HCT116 (cell line): ENCODE data around the gene VWA3B. TPM values are rescaled to one million over a fixed set of nuclear protein-coding genes. Genes with fewer than 3 reads are reported as not detected.

Source experiments
- ATAC-seq: fragments of 200-7000 bp; cut with Tn5 transposase; 2 replicates; pipeline ENCODE4 v1.9.1; 2020; ENCODE audit warnings: mild to moderate bottlenecking, moderate library complexity
- BruUV-seq: library from RNA; stranded (reverse); fragments of 400-500 nt; replicated peaks from 2 replicates; lab custom pipeline; 2021; lab: Mats Ljungman, UMichigan
- CTCF ChIA-PET: fragments of 300-600 bp; sonication (Branson Sonifier 250); formaldehyde crosslinking; loops from one replicate; lab custom pipeline; 2021; ENCODE audit warnings: antibody characterized with exemption; lab: Charles Lee
- POLR2A ChIA-PET: fragments of 300-600, 350-600 bp; sonication (Branson Sonifier 250); formaldehyde crosslinking; loops from one replicate; lab custom pipeline; 2021; ENCODE audit warnings: antibody characterized with exemption; lab: Charles Lee
- RAD21 ChIA-PET, 2 experiments: fragments of 300-600 bp; sonication (Branson Sonifier 250); formaldehyde crosslinking; loops; one replicate each; lab custom pipeline; 2023; ENCODE audit warnings: low total read pairs in 2 of 2; ENCODE audit not compliant: uncharacterized antibody in 2 of 2, unreplicated experiment in 2 of 2, low non-redundant PET in 1 of 2; lab: Charles Lee
- DNase-seq: peaks from one replicate; pipeline ENCODE4 v3.0.0-alpha.2; 2010; ENCODE audit warnings: low read depth, low spot score
- H2AFZ ChIP-seq: fragments of 200-600 bp; shearing (Covaris generic), sonication (generic); 2 replicates; pipeline ENCODE4 v1.6.1; 2017; ENCODE audit warnings: low read depth, mixed run types, mixed read lengths, antibody characterized with exemption, low read length; ENCODE audit not compliant: poor library complexity, severe bottlenecking
- H3K27ac ChIP-seq: 2 replicates; pipeline ENCODE4 v1.5.1; 2012; ENCODE audit warnings: low read depth, low read length
- H3K27me3 ChIP-seq: fragments of 200-600 bp; sonication (generic); 2 replicates; pipeline ENCODE4 v1.6.1; 2016; ENCODE audit warnings: mixed run types, low read length, mixed read lengths; ENCODE audit not compliant: insufficient read depth
- H3K36me3 ChIP-seq, 2 experiments: fragments of 200-500 bp in 1 of 2; fragments of 200-600 bp in 1 of 2; sonication (Bioruptor generic) in 1 of 2; sonication (generic) in 1 of 2; 2 replicates each; pipeline versions ENCODE4 v1.5.1 to v1.6.1; 2014 to 2016; ENCODE audit warnings: low read length in 2 of 2, inconsistent platforms in 1 of 2, mixed read lengths in 1 of 2, mixed run types in 1 of 2; ENCODE audit not compliant: insufficient read depth in 2 of 2, control insufficient read depth in 1 of 2
- H3K4me1 ChIP-seq, 2 experiments: fragments of 200-600 bp in 1 of 2; sonication (generic) in 1 of 2; 2 replicates each; pipeline versions ENCODE4 v1.5.1 to v1.6.1; 2012 to 2017; ENCODE audit warnings: low read length in 2 of 2, inconsistent platforms in 1 of 2, mild to moderate bottlenecking in 1 of 2, mixed read lengths in 1 of 2, mixed run types in 1 of 2, moderate library complexity in 1 of 2; ENCODE audit not compliant: insufficient read depth in 2 of 2, control insufficient read depth in 1 of 2
- H3K4me2 ChIP-seq: fragments of 200-600 bp; sonication (generic); 2 replicates; pipeline ENCODE4 v1.6.1; 2017; ENCODE audit warnings: mixed run types, low read length, mixed read lengths
- H3K4me3 ChIP-seq, 2 experiments: fragments of 200-600 bp in 1 of 2; sonication (generic) in 1 of 2; replicated peaks in 1 of 2; 2 replicates each; pipeline ENCODE4 v1.5.1; 2011 to 2016; ENCODE audit warnings: low read length in 2 of 2, control low read depth in 1 of 2, low read depth in 1 of 2, mild to moderate bottlenecking in 1 of 2, mixed read lengths in 1 of 2, mixed run types in 1 of 2
- H3K79me2 ChIP-seq: fragments of 200-600 bp; sonication (generic); 2 replicates; pipeline ENCODE4 v1.6.1; 2017; ENCODE audit warnings: mild to moderate bottlenecking, mixed run types, low read length, moderate library complexity, mixed read lengths; ENCODE audit not compliant: insufficient read depth
- H3K9ac ChIP-seq: fragments of 200-600 bp; sonication (generic); 2 replicates; pipeline ENCODE4 v1.6.1; 2016; ENCODE audit warnings: low read length, mixed read lengths
- H3K9me2 ChIP-seq: fragments of 200-600 bp; sonication (generic), shearing (Covaris generic); 2 replicates; pipeline ENCODE4 v1.6.1; 2017; ENCODE audit warnings: mixed run types, mild to moderate bottlenecking, moderate library complexity; ENCODE audit not compliant: insufficient read depth
- H3K9me3 ChIP-seq, 2 experiments: fragments of 200-500 bp in 1 of 2; fragments of 200-600 bp in 1 of 2; sonication (Bioruptor generic) in 1 of 2; sonication (generic) in 1 of 2; 2 replicates each; pipeline ENCODE4 v1.6.1; 2014 to 2017; ENCODE audit warnings: low read length in 2 of 2, mixed read lengths in 2 of 2, inconsistent platforms in 1 of 2, low read depth in 1 of 2, mild to moderate bottlenecking in 1 of 2, mixed run types in 1 of 2, moderate library complexity in 1 of 2; ENCODE audit not compliant: control insufficient read depth in 1 of 2, insufficient read depth in 1 of 2
- H4K20me1 ChIP-seq: fragments of 200-600 bp; sonication (generic), shearing (Covaris generic); 2 replicates; pipeline ENCODE4 v1.6.1; 2017; ENCODE audit warnings: mixed run types, mild to moderate bottlenecking, moderate library complexity; ENCODE audit not compliant: insufficient read depth
- CBX3 ChIP-seq: IDR thresholded peaks from 2 replicates; pipeline ENCODE4 v1.6.1; 2012; ENCODE audit warnings: low read depth
- CEBPB ChIP-seq: IDR thresholded peaks from 2 replicates; pipeline ENCODE4 v1.6.1; 2012; ENCODE audit warnings: low read depth
- ELF1 ChIP-seq: IDR thresholded peaks from 2 replicates; pipeline ENCODE4 v1.6.1; 2012; ENCODE audit warnings: low read depth, borderline replicate concordance
- EZH2 ChIP-seq: fragments of 200-600 bp; sonication (generic); IDR thresholded peaks from 2 replicates; pipeline ENCODE4 v1.6.1; 2017; ENCODE audit warnings: antibody characterized with exemption, mixed run types
- EZH2phosphoT487 ChIP-seq: fragments of 200-600 bp; IDR thresholded peaks from 2 replicates; pipeline ENCODE4 v1.6.1; 2018; ENCODE audit warnings: antibody characterized with exemption, borderline replicate concordance
- JUND ChIP-seq: IDR thresholded peaks from 2 replicates; pipeline ENCODE4 v1.6.1; 2012
- MAX ChIP-seq: IDR thresholded peaks from 2 replicates; pipeline ENCODE4 v1.6.1; 2012
- POLR2A ChIP-seq: IDR thresholded peaks from 2 replicates; pipeline ENCODE4 v1.7.0; 2011; ENCODE audit warnings: borderline replicate concordance; ENCODE audit not compliant: insufficient read depth, insufficient read length; ENCODE audit errors: extremely low read depth
- POLR2AphosphoS5 ChIP-seq: IDR thresholded peaks from 2 replicates; pipeline ENCODE4 v1.6.1; 2011; ENCODE audit warnings: mild to moderate bottlenecking, low read depth, low read length, moderate library complexity
- RAD21 ChIP-seq: IDR thresholded peaks from 2 replicates; pipeline ENCODE4 v1.6.1; 2012; ENCODE audit warnings: low read depth, mild to moderate bottlenecking
- SRF ChIP-seq: IDR thresholded peaks from 2 replicates; pipeline ENCODE4 v1.6.1; 2012; ENCODE audit warnings: low read depth
- TCF7L2 ChIP-seq: IDR thresholded peaks from 2 replicates; pipeline ENCODE4 v1.7.0; 2011; ENCODE audit warnings: borderline replicate concordance, inconsistent platforms; ENCODE audit not compliant: insufficient read depth, insufficient read length; ENCODE audit errors: extremely low read depth
- ZFX ChIP-seq: fragments of 450-650 bp; IDR thresholded peaks from 2 replicates; pipeline ENCODE4 v1.6.1; 2017
- intact Hi-C: fragments of 100-400 bp; cut with micrococcal nuclease; formaldehyde crosslinking; loops from 2 replicates; pipeline ENCODE4 v1.10.0; 2022
- total RNA-seq: library from RNA; stranded (reverse); gene quantifications from one replicate; pipeline ENCODE4 v1.2.1, GENCODE V29; 2021; ENCODE audit not compliant: unreplicated experiment
- TF ChIP-seq, protein P1 (sequence below): IDR thresholded peaks from 2 replicates; pipeline ENCODE4 v1.6.1; 2012; ENCODE audit warnings: low read depth
- TF ChIP-seq, protein P2 (sequence below): IDR thresholded peaks from 2 replicates; pipeline ENCODE4 v1.6.1; 2011; ENCODE audit warnings: mild to moderate bottlenecking, low read length, moderate library complexity; ENCODE audit not compliant: insufficient replicate concordance; ENCODE audit errors: extremely low read depth

VWA3B gene
- total RNA-seq, 1 experiment from 2014 or later = 0.47 TPM

DNA sequence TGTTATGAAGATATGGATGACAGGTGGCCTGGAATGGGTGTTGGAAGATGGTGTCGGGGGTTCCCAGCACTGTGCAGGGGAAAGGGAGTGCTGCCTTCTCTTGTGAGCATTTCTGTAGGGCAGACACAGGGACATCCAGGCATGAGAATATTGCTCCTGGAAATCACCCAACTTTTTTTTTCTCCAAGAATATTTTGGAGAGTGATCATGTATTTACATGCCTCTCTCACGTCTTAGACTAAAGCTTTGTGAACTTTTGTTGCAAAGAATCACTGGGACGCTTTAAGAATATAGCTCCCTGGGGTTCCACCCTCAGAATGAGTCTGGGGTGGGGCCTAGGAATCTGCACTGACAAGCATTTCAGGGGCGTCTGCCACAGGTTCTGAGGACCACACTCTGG lies 68.7 kb downstream of the VWA3B start:
- DNase-seq = no peak
- Histone ChIP-seq H4K20me1 (no peaks in the 10 kb centered on the region), H3K27ac (no peak overlapping the region), H3K9me2 (no peaks in the 10 kb centered on the region), H2AFZ (no peak overlapping the region), H3K4me2 (no peak overlapping the region), H3K9me3 (no peaks in the 10 kb centered on the region), H3K27me3 (no peaks in the 10 kb centered on the region), H3K9ac (no peak overlapping the region), H3K4me3 (no peak overlapping the region), H3K4me1 (no peaks in the 10 kb centered on the region), H3K36me3 (no peaks in the 10 kb centered on the region), H3K79me2 (no peaks in the 10 kb centered on the region)
- ChIA-PET RAD21 (no interaction called here), CTCF (no interaction called here), POLR2A (no interaction called here)
- no peak for ATAC-seq
- TF ChIP-seq ZFX (no peak), ELF1 (no peak), SRF (no peak), POLR2A (no peak)
- BruUV-seq = no TSS peak
- intact Hi-C loops = no loop called here

DNA sequence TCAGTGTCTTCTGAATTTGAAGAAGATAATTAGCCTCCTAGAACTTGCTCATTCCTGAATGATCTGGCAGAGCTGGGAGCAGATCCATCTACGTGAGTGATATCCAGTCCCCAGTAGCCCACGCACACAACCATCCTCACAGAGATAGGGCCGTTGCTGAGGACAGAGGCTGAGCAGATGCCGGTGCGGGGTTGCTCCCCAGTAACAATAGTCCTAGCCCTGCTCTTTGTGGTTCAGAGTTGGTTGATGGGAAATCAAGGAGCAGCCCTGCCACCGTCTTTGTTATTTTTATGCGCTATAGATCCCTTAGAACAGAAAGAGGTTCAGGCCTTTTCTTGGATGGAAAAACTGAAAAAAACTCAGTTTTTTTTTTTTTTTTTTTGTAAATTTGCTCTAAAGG lies 69.3 kb downstream of the VWA3B start:
- no peaks in the 10 kb centered on the region for H3K79me2 ChIP-seq
- H3K4me1 ChIP-seq = no peaks in the 10 kb centered on the region
- no peak overlapping the region for H2AFZ ChIP-seq
- ChIA-PET POLR2A (no interaction called here), RAD21 (no interaction called here), CTCF (no interaction called here)
- H4K20me1 ChIP-seq = no peaks in the 10 kb centered on the region
- no peaks in the 10 kb centered on the region for H3K9me2 ChIP-seq
- H3K9ac ChIP-seq = no peak overlapping the region
- H3K27me3 ChIP-seq = no peaks in the 10 kb centered on the region
- no TSS peak for BruUV-seq
- ATAC-seq = no peak
- H3K4me2 ChIP-seq = no peak overlapping the region
- intact Hi-C loops = no loop called here
- no peaks in the 10 kb centered on the region for H3K9me3 ChIP-seq
- H3K27ac ChIP-seq = no peak overlapping the region
- no peak for DNase-seq
- no peak overlapping the region for H3K4me3 ChIP-seq
- H3K36me3 ChIP-seq = no peaks in the 10 kb centered on the region
- TF ChIP-seq EZH2 (no peak), RAD21 (no peak), EZH2phosphoT487 (no peak), CEBPB (no peak), POLR2AphosphoS5 (no peak), POLR2A (no peak), CBX3 (no peak), JUND (no peak), TCF7L2 (no peak), MAX (no peak)
- TF ChIP-seq, protein P1, sequence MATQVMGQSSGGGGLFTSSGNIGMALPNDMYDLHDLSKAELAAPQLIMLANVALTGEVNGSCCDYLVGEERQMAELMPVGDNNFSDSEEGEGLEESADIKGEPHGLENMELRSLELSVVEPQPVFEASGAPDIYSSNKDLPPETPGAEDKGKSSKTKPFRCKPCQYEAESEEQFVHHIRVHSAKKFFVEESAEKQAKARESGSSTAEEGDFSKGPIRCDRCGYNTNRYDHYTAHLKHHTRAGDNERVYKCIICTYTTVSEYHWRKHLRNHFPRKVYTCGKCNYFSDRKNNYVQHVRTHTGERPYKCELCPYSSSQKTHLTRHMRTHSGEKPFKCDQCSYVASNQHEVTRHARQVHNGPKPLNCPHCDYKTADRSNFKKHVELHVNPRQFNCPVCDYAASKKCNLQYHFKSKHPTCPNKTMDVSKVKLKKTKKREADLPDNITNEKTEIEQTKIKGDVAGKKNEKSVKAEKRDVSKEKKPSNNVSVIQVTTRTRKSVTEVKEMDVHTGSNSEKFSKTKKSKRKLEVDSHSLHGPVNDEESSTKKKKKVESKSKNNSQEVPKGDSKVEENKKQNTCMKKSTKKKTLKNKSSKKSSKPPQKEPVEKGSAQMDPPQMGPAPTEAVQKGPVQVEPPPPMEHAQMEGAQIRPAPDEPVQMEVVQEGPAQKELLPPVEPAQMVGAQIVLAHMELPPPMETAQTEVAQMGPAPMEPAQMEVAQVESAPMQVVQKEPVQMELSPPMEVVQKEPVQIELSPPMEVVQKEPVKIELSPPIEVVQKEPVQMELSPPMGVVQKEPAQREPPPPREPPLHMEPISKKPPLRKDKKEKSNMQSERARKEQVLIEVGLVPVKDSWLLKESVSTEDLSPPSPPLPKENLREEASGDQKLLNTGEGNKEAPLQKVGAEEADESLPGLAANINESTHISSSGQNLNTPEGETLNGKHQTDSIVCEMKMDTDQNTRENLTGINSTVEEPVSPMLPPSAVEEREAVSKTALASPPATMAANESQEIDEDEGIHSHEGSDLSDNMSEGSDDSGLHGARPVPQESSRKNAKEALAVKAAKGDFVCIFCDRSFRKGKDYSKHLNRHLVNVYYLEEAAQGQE = no peak
- TF ChIP-seq, protein P2, sequence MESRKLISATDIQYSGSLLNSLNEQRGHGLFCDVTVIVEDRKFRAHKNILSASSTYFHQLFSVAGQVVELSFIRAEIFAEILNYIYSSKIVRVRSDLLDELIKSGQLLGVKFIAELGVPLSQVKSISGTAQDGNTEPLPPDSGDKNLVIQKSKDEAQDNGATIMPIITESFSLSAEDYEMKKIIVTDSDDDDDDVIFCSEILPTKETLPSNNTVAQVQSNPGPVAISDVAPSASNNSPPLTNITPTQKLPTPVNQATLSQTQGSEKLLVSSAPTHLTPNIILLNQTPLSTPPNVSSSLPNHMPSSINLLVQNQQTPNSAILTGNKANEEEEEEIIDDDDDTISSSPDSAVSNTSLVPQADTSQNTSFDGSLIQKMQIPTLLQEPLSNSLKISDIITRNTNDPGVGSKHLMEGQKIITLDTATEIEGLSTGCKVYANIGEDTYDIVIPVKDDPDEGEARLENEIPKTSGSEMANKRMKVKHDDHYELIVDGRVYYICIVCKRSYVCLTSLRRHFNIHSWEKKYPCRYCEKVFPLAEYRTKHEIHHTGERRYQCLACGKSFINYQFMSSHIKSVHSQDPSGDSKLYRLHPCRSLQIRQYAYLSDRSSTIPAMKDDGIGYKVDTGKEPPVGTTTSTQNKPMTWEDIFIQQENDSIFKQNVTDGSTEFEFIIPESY = no peak
